Pancreas (tissue), 10 donors: ENCODE results near the gene RPS10. TPM values are rescaled to one million over a fixed set of nuclear protein-coding genes. Genes with fewer than 3 reads are reported as not detected.

ENCODE experiments used
- ATAC-seq, 4 donors: fragments of 200-7000 bp; cut with Tn5 transposase; one replicate each; pipeline versions ENCODE4 v1.8.0 to v1.9.1; 2020; ENCODE audit warnings: mild to moderate bottlenecking in 4 of 4, moderate library complexity in 4 of 4
- DNase-seq, 6 donors: peaks; one replicate each; pipeline ENCODE4 v3.0.0-alpha.2; 2020
- FAIRE-seq: peaks from 2 replicates; lab custom pipeline; 2012; peaks lifted over from hg19 to GRCh38; lab: Jason Lieb, UNC
- H3K27ac ChIP-seq, 4 donors: fragments of 200-600 bp; sonication (generic); 1 replicate in 3 of 4; 2 replicates in 1 of 4; pipeline versions ENCODE4 v1.5.0 to v1.8.0; 2020
- H3K27me3 ChIP-seq, 4 donors: fragments of 200-600 bp; one replicate each; pipeline ENCODE4 v1.8.0; 2021
- H3K36me3 ChIP-seq, 3 donors: fragments of 200-600 bp; sonication (generic) in 1 of 3; one replicate each; pipeline versions ENCODE4 v1.5.0 to v1.8.0; 2020 to 2021
- H3K4me1 ChIP-seq, 3 donors: fragments of 200-600 bp; one replicate each; pipeline ENCODE4 v1.8.0; 2021
- H3K4me3 ChIP-seq, 4 donors: fragments of 200-600 bp; sonication (generic) in 2 of 4; one replicate each; pipeline versions ENCODE4 v1.5.0 to v1.8.0; 2020 to 2021
- H3K9me3 ChIP-seq, 4 donors: fragments of 200-600 bp; one replicate each; pipeline ENCODE4 v1.8.0; 2021
- WGBS, 2 donors: extraction: QIAGEN DNeasy Blood & Tissue Kit; methylation state at CpG; one replicate each; pipeline ENCODE4 v1.1.7; 2013; 5-methylcytosine and 5-hydroxymethylcytosine counted together
- intact Hi-C, 3 donors: fragments of 100-400 bp; cut with DNase I; formaldehyde crosslinking; loops; one replicate each; pipeline versions ENCODE4 v1.11.1 to v1.14.2; 2022
- polyA plus RNA-seq, 2 donors: library from polyadenylated mRNA; stranded (reverse); fragments of 200-250 nt; gene quantifications; one replicate each; pipeline ENCODE4 v1.2.3, GENCODE V29; 2013
- total RNA-seq, 6 donors: library from RNA; stranded (reverse); fragmentation: NEBNext Ultra II Directional in 4 of 6; extraction: Animal tissue kit (Norgen Biotek cat#: 25700) in 4 of 6; gene quantifications; one replicate each; pipeline versions ENCODE4 v1.2.1 to v1.2.4, GENCODE V29; 2021 to 2023
- TF ChIP-seq, protein P1 (sequence below), 4 donors: fragments of 200-600 bp; sonication (generic) in 3 of 4; IDR thresholded peaks; one replicate each; pipeline versions ENCODE4 v1.5.0 to v1.8.0; 2021; ENCODE audit warnings: antibody characterized with exemption in 4 of 4
- donor health status: healthy with polysubstance abuse.
- donor health status: DM: no; HTN: no; CAD: no; lungs with moderate emphysema.
- donor health status: DM: no; HTN: no; CAD: no.
- donor health status: control.
- donor health status: control.
- donor health status: Bipolar disorder and iron deficiency.
- donor health status: DM: yes; HTN: yes; CAD: no.
- donor health status: DM: no; HTN: no; CAD: no.
- donor health status: DM: no; HTN: no; CAD: no.
- donor health status: DM: yes; HTN: yes; CAD: no.

Gene RPS10
- total and polyA plus RNA-seq, 8 donors = 565 to 1,334 (median 997) TPM

DNA sequence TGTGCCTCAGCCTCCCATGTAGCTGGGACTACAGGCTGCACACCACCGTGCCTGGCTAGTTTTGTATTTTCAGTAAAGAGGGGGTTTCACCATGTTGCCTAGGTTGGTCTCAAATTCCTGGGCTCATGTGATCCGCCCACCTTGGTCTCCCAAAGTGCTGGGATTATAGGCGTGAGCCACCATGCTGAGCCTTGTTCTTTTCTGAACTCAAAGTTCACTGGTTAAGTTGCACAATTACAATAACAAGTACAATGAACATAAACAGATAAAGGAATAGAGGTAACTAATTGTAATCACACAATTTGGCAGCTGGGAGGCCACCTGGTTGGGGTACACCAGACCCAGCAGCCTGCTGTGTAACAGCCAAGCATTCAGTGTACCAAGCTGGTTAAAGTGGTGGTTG lies 40.1 kb downstream of the RPS10 start:
- intact Hi-C loops = no loop called here
- Histone ChIP-seq H3K36me3 (no peaks in the 10 kb centered on the region), H3K4me1 (peaks cover 0 to 20% (median 14%) of the 10 kb centered on the region in 3 donors), H3K27me3 (no peaks in the 10 kb centered on the region), H3K9me3 (no peaks in the 10 kb centered on the region), H3K27ac (no peak overlapping the region), H3K4me3 (no peak overlapping the region)
- WGBS, 2 donors = 93 to 98% methylated on average over 3 of the region's 3 CpGs
- ATAC-seq (no peak), DNase-seq (no peak), FAIRE-seq (no peak)
- TF ChIP-seq, protein P1, sequence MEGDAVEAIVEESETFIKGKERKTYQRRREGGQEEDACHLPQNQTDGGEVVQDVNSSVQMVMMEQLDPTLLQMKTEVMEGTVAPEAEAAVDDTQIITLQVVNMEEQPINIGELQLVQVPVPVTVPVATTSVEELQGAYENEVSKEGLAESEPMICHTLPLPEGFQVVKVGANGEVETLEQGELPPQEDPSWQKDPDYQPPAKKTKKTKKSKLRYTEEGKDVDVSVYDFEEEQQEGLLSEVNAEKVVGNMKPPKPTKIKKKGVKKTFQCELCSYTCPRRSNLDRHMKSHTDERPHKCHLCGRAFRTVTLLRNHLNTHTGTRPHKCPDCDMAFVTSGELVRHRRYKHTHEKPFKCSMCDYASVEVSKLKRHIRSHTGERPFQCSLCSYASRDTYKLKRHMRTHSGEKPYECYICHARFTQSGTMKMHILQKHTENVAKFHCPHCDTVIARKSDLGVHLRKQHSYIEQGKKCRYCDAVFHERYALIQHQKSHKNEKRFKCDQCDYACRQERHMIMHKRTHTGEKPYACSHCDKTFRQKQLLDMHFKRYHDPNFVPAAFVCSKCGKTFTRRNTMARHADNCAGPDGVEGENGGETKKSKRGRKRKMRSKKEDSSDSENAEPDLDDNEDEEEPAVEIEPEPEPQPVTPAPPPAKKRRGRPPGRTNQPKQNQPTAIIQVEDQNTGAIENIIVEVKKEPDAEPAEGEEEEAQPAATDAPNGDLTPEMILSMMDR (IDR thresholded peaks at IDR 0.05) = no peak

DNA sequence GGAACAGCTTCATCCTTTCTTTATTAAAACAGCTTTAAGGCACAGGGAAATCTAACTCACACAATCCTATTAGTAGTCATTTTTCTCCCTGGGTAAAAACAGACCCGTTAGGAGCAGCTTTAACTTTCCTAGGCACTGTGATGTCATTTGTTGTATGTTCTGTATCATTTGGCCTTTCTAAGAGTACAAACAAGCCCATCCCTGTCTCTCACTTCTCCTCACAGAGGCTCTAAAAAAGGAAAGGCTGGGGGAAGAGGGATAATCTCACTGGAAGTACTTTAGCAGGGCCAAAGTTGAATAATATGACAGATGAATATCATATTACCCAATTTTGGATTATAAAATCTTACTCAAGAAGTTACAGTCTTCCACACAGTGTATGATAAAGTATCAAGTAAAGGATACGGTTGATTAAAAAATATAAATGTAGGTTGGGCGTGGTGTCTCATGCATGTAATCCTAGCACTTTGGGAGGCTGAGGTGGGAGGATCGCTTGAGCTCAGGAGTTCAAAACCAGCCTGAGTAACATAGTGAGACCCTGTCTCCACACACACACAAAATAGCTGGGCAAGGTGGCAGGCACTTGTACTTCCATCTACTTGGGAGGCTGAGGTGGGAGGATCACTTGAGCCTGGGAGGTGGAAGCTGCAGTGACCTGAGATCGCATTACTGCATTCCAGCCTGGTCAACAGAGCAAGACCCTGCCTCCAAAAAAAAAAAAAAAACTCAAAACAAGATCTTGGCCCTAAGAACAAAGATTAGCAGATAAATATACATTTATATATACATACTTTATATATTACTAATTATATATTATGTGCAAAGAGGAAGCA lies 41.3 kb downstream of the RPS10 start:
- DNase-seq (no peak), ATAC-seq (peak in 1 of 4 donors; percentile 21)
- intact Hi-C loops = no loop called here

DNA sequence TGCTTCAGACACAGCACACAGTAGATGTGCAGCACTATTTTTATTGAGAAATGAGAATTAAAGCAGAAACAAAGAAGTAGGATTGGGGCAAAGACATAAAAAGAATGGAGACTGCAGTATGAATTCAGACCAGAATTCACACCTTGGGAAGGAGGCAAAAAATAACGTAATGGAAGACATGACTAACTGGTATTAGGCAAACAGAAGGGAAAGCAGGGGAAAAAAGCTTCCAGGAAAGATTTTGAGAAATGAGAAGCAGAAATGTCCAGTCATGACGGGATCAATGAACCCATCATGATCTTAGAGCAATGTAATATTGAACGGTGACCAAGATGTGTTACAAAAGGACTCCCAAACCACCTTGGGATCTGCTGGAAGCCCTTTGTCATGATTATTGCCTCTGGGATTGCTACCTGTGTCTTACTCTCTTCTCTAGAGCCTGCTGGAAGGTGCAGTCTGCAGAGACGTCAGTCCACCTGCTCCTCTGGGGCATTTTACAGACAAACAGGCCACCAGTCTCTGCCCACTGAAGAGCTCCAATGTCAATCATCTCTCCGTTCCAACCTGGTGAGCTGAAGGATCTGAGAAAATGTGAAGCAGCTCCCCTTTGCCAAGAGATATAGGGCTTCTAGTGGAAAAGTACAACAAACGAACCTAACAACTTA lies 42.1 kb downstream of the RPS10 start:
- FAIRE-seq (no peak), ATAC-seq (peak in 1 of 4 donors; percentile 48), DNase-seq (no peak)
- peaks cover 0 to 14% (median 8%) of the 10 kb centered on the region in 3 donors for H3K4me1 ChIP-seq
- 67 to 80% methylated on average over 6 of the region's 6 CpGs for WGBS, 2 donors
- H3K4me3 ChIP-seq = no peak overlapping the region
- peak overlapping the region in 1 of 4 donors; percentile 55 for H3K27ac ChIP-seq
- no peaks in the 10 kb centered on the region for H3K9me3 ChIP-seq
- no peaks in the 10 kb centered on the region for H3K27me3 ChIP-seq
- intact Hi-C loops = no loop called here
- TF ChIP-seq, protein P1 (IDR thresholded peaks at IDR 0.05) = no peak
- no peaks in the 10 kb centered on the region for H3K36me3 ChIP-seq

More for the DNA sequence above, 41.3 kb downstream of the RPS10 start:
- no peaks in the 10 kb centered on the region for H3K27me3 ChIP-seq
- WGBS, 2 donors = 88 to 90% methylated on average over 5 of the region's 5 CpGs
- no peaks in the 10 kb centered on the region for H3K36me3 ChIP-seq
- H3K9me3 ChIP-seq = no peaks in the 10 kb centered on the region
- H3K4me1 ChIP-seq = peaks cover 0 to 14% (median 8%) of the 10 kb centered on the region in 3 donors
- TF ChIP-seq, protein P1 (IDR thresholded peaks at IDR 0.05) = no peak
- peak overlapping the region in 1 of 4 donors; percentile 22 for H3K27ac ChIP-seq
- H3K4me3 ChIP-seq = no peak overlapping the region
- FAIRE-seq = no peak

DNA sequence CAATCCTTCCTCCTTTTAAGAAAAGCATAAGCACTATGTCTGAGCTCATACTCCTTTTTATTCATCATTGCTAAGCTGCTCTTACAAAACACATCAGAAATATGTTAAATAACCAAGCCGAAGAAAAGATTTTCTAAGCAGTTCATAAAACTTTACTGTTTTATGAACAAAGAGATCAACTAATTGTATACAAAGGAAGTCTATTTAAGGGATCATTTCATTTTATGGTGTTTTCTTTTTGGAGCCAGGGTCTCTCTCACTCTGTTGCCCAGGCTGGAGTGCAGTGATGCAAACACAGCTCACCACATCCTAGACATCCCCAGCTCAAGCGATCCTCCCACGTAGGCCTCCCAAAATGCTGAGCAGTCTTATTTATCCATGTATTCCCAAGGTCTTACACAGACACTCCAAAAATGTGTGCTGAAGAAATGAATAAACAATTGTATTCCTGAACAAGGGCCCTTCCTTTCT lies 42.7 kb downstream of the RPS10 start:
- H3K27ac ChIP-seq = peak overlapping the region in 1 of 4 donors; percentile 55
- H3K9me3 ChIP-seq = no peaks in the 10 kb centered on the region
- H3K4me1 ChIP-seq = peaks cover 0 to 13% (median 8%) of the 10 kb centered on the region in 3 donors
- no peak overlapping the region for H3K4me3 ChIP-seq
- WGBS, 2 donors = 80 to 83% methylated on average over 3 of the region's 3 CpGs
- TF ChIP-seq, protein P1 (IDR thresholded peaks at IDR 0.05) = no peak
- no peaks in the 10 kb centered on the region for H3K27me3 ChIP-seq
- peak in 2 of 4 donors; percentile 62 to 68 for ATAC-seq
- no peak for DNase-seq
- FAIRE-seq = no peak
- no peaks in the 10 kb centered on the region for H3K36me3 ChIP-seq
- intact Hi-C loops = no loop called here
